Measurements from ENCODE around the gene IFI27L1.
A peak's percentile ranks its signal among the peaks of the same experiment; 100 is the strongest.

The IFI27L1 gene

DNA sequence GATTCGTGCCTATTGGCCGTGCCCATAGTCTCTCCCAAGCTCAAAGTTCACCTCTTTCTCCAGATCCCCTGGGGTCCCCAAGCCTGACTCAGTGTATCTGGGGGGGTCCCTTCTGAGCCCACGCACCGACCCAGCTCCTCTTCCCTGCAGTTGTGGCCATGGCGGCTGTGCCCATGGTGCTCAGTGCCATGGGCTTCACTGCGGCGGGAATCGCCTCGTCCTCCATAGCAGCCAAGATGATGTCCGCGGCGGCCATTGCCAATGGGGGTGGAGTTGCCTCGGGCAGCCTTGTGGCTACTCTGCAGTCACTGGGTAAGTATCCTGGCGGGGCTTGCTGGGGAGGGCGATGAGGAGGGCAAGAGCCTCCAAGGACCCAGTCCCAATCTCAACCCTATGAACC, 34.5 kb downstream of the IFI27L1 start:
- DNase-seq: no peak

DNA sequence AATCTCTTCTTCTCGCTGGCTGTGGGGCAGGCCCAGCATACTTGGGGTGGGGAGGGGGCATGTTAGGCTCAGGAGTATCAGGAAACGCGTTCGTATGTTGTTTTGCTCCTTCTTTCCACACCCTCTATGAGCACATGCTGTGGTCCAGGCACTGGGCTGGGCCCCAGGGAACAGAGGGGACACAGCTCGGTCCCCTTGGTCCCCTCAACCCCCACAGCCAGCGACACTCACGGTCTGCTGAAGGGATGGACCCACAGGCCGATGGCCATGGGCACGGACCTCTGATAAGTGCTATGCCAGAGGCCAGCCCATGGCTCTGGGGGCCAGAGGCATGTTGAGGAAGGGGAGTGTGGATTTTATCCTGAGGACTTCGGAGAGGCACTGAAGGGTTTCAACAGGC, 35.6 kb downstream of the IFI27L1 start:
- no peak for DNase-seq

- DNase-seq: no peak
Observed at GRCh38 chr14:94117856-94118255, 36.7 kb downstream of the IFI27L1 start.

GRCh38 chr14:94119071-94119470, 38.0 kb downstream of the IFI27L1 start:
- DNase-seq: no peak

DNA sequence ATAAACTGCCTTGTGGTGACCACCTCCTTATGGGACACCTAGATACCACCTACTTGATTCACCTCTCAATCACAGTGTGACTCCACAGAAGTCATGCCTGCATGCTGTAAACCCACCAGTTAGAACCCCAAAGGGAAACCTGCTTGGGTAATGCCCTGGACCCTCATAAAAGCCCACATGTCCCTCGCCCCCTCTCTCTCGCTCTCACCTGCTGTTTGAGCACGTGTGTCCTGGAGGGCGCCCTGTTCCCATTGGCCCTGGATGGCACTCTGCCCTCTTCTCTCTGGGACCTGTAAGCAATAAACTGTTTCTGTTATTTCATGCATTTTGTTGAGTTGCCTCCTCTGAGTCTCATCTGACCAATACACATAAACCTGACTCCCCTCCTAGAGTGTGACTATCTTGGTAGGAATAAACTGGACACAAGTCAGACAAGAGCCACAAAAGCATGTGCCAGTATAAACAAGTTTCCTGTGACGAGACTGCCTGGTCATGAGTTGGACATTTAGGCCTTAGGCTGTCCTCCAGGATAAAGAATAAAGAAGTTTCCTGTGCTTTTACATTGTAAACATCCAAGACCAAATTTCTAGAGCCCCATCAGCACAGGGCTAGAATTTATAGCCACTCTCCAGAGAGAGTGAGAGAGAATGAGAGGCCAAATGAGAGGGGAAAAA, 39.7 kb downstream of the IFI27L1 start:
- DNase-seq: no peak

DNA sequence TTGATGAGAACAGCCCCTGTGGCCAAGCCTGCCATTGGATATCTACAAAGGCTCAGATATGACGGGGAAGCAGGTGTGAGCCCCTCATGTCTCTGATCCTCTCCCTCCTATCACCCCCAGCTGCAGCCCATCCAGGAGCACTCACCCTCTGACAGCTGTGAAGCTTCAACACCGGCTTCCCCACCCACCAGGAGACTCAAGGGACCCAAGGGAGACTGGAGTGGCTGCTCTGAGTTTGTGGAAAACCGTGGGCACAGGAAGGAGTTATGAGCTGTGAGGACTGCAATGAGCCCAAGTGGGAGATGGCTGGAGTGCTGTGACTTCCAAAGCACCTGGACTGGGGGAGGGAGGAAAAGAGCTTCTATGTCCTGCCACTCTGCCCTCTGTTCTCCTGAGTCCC, 40.4 kb downstream of the IFI27L1 start:
- DNase-seq: no peak

- DNase-seq: no peak
Observed at GRCh38 chr14:94122438-94122837, 41.3 kb downstream of the IFI27L1 start.

DNA sequence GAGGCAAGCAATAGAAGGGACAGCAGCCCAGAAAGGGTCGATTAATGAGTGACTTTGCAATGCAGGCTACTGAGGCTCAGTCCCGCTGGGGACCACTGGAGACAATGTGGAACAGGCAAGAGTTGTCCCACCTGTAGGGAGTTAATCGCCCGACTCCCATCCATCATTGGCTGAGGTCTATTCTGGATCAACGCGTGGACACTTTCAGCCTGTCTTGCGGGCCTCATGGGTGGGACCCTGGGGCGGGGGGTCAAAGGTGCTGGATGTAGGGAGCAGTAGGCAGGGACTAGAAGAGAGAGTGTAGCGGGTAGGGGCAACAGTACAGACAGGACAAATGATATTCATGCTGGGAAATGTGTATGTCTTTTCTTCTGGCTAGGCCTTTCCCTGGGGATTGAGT, 42.2 kb downstream of the IFI27L1 start:
- DNase-seq: no peak

DNA sequence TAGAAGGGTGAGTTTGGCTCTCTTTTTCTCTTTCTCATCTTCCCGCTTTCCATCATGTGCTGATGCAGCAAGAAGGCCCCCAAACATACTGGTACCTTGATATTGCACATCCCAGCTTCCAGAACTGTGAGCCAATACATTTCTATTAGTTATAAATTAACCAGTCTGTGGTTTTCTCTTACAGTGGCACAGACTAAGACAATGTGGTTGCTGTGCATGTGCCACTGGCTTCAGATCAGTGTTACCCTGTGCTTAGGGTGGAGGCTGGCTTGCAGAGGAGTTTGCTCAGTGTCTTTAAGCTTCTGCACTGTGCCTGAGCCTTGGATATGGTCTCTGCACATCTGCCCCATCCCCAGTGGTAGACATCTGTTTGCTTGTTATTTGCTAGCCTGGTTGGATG, 42.8 kb downstream of the IFI27L1 start:
- no peak for DNase-seq

DNA sequence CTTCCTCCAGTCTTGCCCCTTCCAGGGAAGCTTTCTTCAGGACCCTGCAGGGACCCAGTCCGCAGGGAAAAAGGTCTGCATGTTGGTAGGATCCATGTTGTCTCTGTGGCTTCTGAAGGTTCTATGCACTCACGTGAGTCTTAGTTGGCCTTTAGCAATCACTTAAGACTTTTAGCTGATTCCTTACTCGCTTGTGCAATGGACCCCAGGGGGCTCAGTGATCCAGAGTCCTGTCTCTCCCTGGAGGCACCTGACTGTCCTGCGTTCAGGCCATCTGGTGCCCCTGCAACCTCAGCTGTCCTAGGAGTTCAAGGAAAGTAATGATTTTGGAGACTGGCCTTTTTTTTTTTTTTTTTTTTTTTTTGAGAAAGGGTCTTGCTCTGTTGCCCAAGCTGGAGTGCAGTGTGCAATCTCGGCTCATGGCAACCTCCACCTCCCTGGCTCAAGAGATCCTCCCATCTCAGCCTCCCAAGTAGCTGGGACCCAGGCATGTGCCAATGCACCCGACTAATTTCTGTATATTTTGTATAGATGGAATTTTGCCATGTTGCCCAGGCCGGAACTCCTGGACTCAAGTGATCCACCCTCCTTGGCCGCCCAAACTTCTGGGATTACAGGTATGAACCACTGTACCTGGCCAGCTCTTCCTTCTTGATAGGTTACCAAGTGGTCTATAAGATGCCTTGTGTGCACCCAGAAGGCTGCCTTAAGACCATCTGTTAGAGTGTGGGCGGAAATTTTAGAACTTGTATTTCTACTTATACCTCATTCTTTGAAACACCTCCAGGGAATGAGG, 43.7 kb downstream of the IFI27L1 start:
- DNase-seq: no peak

GRCh38 chr14:94125659-94126418, 44.7 kb downstream of the IFI27L1 start:
- no peak for DNase-seq

- no peak for DNase-seq
Observed at GRCh38 chr14:94126419-94126677, 45.2 kb downstream of the IFI27L1 start.

GRCh38 chr14:94126800-94127199, 45.7 kb downstream of the IFI27L1 start:
- DNase-seq: no peak

DNA sequence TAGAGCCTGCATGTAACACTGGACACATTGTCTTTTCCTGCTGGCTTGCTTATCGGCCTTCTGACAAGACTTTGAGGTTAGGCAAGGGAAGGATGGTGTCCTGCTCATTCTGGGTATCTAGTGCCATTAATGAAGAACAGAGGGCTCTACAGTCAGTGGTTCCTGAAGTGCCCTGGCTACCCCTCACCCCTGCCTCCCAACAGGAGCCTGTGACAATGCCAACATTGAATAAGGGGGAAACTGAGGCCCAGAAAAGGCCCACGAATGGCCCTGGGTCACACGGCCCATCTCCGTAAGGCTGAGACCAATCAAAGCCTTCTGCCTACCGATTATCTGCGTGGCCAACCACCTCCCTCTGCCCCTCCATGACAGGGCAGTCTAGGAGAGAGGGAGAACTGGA, 46.2 kb downstream of the IFI27L1 start:
- no peak for DNase-seq

DNA sequence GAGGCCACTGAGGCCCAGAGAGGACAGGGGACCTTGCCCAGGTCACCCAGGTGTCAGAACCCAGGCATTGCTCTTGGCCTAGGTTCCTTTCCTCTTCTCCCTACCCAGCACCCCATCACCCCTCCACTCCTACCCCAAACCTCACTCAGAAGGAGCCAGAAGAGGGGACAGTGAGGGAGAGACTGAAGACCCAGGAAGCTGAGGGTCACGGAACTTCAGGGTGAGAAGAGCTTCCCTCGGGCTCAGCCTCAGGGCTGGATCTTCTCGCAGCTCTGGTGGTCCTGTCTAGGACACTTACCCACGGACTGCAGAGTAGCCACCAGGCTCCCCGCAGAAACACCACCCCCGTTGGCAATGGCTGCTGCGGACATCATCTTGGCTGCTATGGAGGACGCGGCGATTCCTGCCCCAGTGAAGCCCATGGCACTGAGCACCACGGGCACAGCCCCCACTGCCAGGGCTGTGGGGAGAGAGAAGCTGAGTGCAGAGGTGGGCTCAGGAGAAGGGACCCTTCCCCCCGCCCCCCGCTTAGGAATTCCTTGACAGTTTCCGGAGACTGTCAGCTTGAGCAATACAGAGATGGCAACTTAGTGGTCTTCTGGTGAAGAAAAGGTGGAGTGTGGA, 47.2 kb downstream of the IFI27L1 start:
- no peak for DNase-seq

DNA sequence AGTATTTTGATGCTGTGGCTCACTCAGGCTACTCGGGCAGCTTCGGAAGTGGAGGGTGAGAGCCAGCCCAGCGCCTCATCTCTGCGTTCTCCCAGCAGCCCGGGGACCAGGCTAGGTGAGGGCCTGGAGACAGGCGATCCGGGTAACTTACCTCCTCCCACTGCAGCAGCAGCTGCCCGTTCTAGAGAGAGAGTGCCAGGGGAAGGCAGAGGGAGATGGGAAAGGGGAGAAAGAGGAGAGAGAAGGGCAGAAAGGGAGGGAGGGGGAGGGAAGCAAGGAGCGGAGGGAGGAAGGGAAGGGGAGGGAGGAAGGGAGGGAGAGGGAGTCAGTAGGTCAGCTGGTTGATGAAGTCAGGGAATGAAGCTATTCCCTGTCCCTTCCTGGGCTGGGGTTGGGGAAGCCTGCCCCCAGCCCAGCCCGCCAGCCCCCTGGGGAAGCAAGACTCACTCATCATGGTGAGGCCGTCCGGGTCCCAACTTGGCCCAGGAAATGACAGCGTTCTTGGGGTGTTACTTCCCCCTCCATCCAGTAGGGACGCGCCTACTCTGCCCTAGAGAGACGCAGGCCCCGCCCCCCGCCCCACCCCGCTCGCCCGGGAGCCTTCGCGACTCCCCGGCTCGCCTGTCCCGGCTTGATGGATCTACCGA, 48.1 kb downstream of the IFI27L1 start, which contains the start of gene IFI27L2:
Gene IFI27L2 (minus strand): TSS at position 494 of the 647 bp plus-strand sequence. CDS start 40 bp downstream, at position 454.
- DNase-seq: peak; percentile 61

DNA sequence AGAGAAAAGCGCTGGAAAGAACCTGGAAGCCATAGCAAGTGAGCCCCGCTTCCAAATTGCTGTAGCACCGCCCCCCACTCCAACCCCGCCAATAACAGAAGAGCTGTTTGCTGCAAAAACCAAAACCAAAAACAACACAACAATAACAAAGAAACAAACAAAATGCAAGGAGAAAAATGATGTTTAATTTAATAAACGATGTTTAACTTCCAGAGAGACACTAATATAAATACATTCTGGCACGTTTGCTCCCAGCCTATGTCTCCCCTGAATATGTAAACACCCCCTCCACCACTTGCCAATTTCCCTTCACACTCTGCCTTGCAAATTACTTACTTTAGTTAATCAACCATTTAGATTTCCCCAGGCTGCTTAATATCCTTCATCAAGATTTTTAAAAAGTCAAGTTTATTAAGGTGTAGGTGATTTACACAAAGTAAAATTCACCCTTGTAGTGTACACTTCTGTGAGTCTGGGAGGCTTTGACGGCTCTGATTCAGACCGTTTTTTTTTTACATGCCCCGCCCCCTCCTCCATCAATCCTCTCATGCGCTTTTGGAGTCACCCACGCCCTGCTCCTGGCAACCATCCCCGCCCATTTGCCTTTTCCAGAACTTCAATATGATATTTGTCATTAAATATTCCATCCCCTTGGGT, 48.8 kb downstream of the IFI27L1 start:
- peak; percentile 34 for DNase-seq

DNA sequence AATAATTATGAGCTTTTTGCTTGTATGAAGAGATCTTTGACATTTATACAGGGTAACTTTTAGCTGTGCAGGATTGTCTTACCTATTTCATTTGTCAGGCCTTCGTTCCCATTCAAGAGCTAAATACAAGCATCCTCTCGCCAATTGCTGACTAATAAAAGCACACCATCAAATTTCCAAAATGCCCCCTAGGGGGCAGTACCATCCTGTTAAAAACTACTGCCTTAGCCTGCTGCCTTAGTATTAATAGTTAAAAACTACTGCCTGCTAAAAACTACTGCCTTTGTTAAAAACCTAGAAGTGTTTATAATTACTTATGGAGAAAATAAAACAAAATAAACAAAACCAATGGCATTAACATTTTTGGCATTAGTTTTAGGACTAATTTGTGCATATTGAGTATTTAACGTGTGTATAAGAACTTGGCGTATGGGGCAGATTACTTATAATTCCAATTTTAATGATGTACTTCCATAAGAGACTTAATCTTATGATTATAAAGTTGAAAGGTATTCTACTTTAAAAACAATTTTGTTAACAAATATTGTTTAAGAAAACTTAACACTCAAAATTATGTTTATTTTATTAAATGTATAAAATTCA, 51.3 kb downstream of the IFI27L1 start:
- DNase-seq: peak; percentile 72

GRCh38 chr14:94135476-94135875, 54.4 kb downstream of the IFI27L1 start:
- no peak for DNase-seq

GRCh38 chr14:94136575-94137331, 55.6 kb downstream of the IFI27L1 start:
- DNase-seq: peak; percentile 75

- no peak for DNase-seq
Observed at GRCh38 chr14:94138251-94138650, 57.1 kb downstream of the IFI27L1 start.

Data from kidney glomerular epithelial cell (primary cell).